WTC11 (cell line): ENCODE results near the gene SLC17A5. TPM values are rescaled to one million over a fixed set of nuclear protein-coding genes. Genes with fewer than 3 reads are reported as not detected.
"Not testable (repeated sequence)": the region's sequence is repeated elsewhere in the genome, so short reads cannot be mapped to it uniquely, and the experiment has no call there.

Experiments used
- ATAC-seq: fragments of 200-7000 bp; cut with Tn5 transposase; 2 replicates; pipeline ENCODE4 v1.10.0; 2021; ENCODE audit warnings: mild to moderate bottlenecking, moderate library complexity
- CTCF ChIA-PET: fragments of 300-600 bp; sonication (Branson Sonifier 250); formaldehyde crosslinking; loops from one replicate; lab custom pipeline; 2021; ENCODE audit warnings: antibody characterized with exemption; lab: Charles Lee
- POLR2A ChIA-PET: fragments of 350-600 bp; sonication (Branson Sonifier 250); formaldehyde crosslinking; loops from one replicate; lab custom pipeline; 2021; ENCODE audit warnings: antibody characterized with exemption; lab: Charles Lee
- DNase-seq: peaks from one replicate; pipeline ENCODE4 v3.0.0; 2021; ENCODE audit warnings: low spot score
- H3K27ac Mint-ChIP-seq: 2 replicates; pipeline ENCODE4 v1.8.0; 2021; ENCODE audit warnings: mixed read lengths
- H3K27me3 Mint-ChIP-seq: 2 replicates; pipeline ENCODE4 v1.8.0; 2021; ENCODE audit warnings: low read depth, mild to moderate bottlenecking, moderate library complexity, mixed read lengths
- H3K36me3 Mint-ChIP-seq: 2 replicates; pipeline ENCODE4 v1.8.0; 2021; ENCODE audit warnings: mixed read lengths
- H3K4me1 Mint-ChIP-seq: 2 replicates; pipeline ENCODE4 v1.8.0; 2022; ENCODE audit warnings: mixed read lengths
- H3K4me3 Mint-ChIP-seq: 2 replicates; pipeline ENCODE4 v1.8.0; 2021; ENCODE audit warnings: mild to moderate bottlenecking, moderate library complexity, mixed read lengths
- H3K9me3 Mint-ChIP-seq: 2 replicates; pipeline ENCODE4 v1.8.0; 2021; ENCODE audit warnings: mixed read lengths
- ATF1 ChIP-seq: sonication (generic); formaldehyde crosslinking; IDR thresholded peaks from 2 replicates; pipeline ENCODE4 v1.8.1; 2023; ENCODE audit warnings: mild to moderate bottlenecking, moderate library complexity, missing genetic modification reagents
- CBFB ChIP-seq: sonication (generic); formaldehyde crosslinking; IDR thresholded peaks from 2 replicates; pipeline ENCODE4 v1.8.1; 2022; ENCODE audit warnings: mild to moderate bottlenecking, low read depth, missing genetic modification reagents
- ELF4 ChIP-seq: sonication (generic); formaldehyde crosslinking; IDR thresholded peaks from 2 replicates; pipeline ENCODE4 v1.8.1; 2022; ENCODE audit warnings: low read depth, mild to moderate bottlenecking, moderate library complexity, missing genetic modification reagents
- MXD4 ChIP-seq: fragments of 250-450 bp; sonication (Bioruptor Pico); IDR thresholded peaks from 2 replicates; pipeline ENCODE4 v1.8.0; 2021; ENCODE audit warnings: mild to moderate bottlenecking, moderate library complexity, borderline replicate concordance
- NFYB ChIP-seq: sonication (generic); formaldehyde crosslinking; conservative IDR thresholded peaks from 2 replicates; pipeline ENCODE4 v1.8.0; 2022; ENCODE audit warnings: low read depth, missing genetic modification reagents
- NR3C1 ChIP-seq: sonication (generic); formaldehyde crosslinking; conservative IDR thresholded peaks from 2 replicates; pipeline ENCODE4 v1.8.1; 2023; ENCODE audit warnings: low read depth, mild to moderate bottlenecking, missing genetic modification reagents
- ZBTB21 ChIP-seq: sonication (generic); formaldehyde crosslinking; IDR thresholded peaks from 2 replicates; pipeline ENCODE4 v1.8.1; 2023; ENCODE audit warnings: mild to moderate bottlenecking, missing genetic modification reagents, borderline replicate concordance
- ZNF219 ChIP-seq: sonication (generic); formaldehyde crosslinking; IDR thresholded peaks from 2 replicates; pipeline ENCODE4 v1.8.0; 2023; ENCODE audit warnings: missing genetic modification reagents, mild to moderate bottlenecking, borderline replicate concordance
- ZNF317 ChIP-seq: sonication (generic); formaldehyde crosslinking; IDR thresholded peaks from 2 replicates; pipeline ENCODE4 v1.8.1; 2023; ENCODE audit warnings: low read depth, mild to moderate bottlenecking, moderate library complexity, missing genetic modification reagents, borderline replicate concordance
- ZNF671 ChIP-seq: fragments of 250-450 bp; sonication (Bioruptor Pico); IDR thresholded peaks from 2 replicates; pipeline ENCODE4 v1.8.0; 2021; ENCODE audit warnings: mild to moderate bottlenecking
- total RNA-seq: library from RNA; stranded (reverse); gene quantifications from 3 replicates; pipeline ENCODE4 v1.2.3, GENCODE V29; 2021
- TF ChIP-seq, protein P1 (sequence below): sonication (generic); formaldehyde crosslinking; IDR thresholded peaks from 2 replicates; pipeline ENCODE4 v1.8.1; 2023; ENCODE audit warnings: mild to moderate bottlenecking, missing genetic modification reagents
- TF ChIP-seq, protein P2 (sequence below): sonication (generic); formaldehyde crosslinking; IDR thresholded peaks from 2 replicates; pipeline ENCODE4 v1.8.0; 2022; ENCODE audit warnings: mild to moderate bottlenecking, missing genetic modification reagents
- TF ChIP-seq, protein P3 (sequence below): fragments of 250-450 bp; sonication (Bioruptor Pico); IDR thresholded peaks from 2 replicates; pipeline ENCODE4 v2.1.2; 2022; ENCODE audit warnings: mild to moderate bottlenecking, moderate library complexity
- TF ChIP-seq, protein P4 (sequence below): sonication (generic); formaldehyde crosslinking; IDR thresholded peaks from 2 replicates; pipeline ENCODE4 v1.8.1; 2022; ENCODE audit warnings: missing genetic modification reagents, borderline replicate concordance
- TF ChIP-seq, protein P5 (sequence below): sonication (generic); formaldehyde crosslinking; IDR thresholded peaks from 2 replicates; pipeline ENCODE4 v1.8.0; 2023; ENCODE audit warnings: missing genetic modification reagents, mild to moderate bottlenecking, borderline replicate concordance
- TF ChIP-seq, protein P6 (sequence below): fragments of 250-450 bp; sonication (Bioruptor Pico); conservative IDR thresholded peaks from 2 replicates; pipeline ENCODE4 v1.9.0; 2021; ENCODE audit warnings: mild to moderate bottlenecking
- TF ChIP-seq, protein P7 (sequence below): sonication (generic); formaldehyde crosslinking; IDR thresholded peaks from 2 replicates; pipeline ENCODE4 v1.8.1; 2022; ENCODE audit warnings: low read depth, mild to moderate bottlenecking, moderate library complexity, missing genetic modification reagents, borderline replicate concordance

Gene SLC17A5
- total RNA-seq, 1 experiment from 2014 or later: 9.3 TPM

DNA sequence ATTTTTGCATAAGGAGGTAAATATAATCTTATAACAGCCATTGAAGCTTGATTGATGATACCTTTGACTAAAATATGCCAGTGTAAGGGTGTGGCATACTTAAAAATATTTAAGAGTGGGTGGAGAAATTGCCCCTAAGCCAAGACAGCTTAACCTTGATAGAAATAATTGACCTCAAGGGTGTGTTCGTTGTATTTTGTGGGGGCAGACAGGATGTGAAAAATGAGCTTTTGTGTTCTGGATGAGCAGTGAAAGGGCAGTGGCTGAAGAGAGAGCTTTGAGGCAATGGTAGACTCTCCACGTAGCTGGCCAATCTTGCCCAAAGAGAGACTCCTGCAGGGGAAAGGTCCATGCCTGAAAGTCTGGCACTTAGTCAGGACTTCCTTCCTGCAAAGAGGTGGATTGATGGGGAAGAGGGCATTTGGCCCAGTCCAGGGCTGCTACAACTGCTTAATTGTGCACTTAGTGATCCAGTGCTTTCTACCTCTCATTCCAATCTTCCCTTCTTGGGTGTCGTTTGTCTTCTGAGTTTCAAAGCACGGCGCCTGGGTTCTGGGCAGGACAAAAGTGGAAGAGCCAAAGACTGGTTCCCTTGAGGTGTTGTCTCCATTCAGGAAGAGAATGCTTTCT is 26.6 kb upstream of the SLC17A5 start (continued):
- TF ChIP-seq NR3C1 (no peak), ATF1 (CRISPR knock-in tag) (no peak), ELF4 (CRISPR knock-in tag) (no peak), CBFB (no peak), ZNF219 (CRISPR knock-in tag) (no peak), NFYB (CRISPR knock-in tag) (no peak)
- TF ChIP-seq, protein P1, sequence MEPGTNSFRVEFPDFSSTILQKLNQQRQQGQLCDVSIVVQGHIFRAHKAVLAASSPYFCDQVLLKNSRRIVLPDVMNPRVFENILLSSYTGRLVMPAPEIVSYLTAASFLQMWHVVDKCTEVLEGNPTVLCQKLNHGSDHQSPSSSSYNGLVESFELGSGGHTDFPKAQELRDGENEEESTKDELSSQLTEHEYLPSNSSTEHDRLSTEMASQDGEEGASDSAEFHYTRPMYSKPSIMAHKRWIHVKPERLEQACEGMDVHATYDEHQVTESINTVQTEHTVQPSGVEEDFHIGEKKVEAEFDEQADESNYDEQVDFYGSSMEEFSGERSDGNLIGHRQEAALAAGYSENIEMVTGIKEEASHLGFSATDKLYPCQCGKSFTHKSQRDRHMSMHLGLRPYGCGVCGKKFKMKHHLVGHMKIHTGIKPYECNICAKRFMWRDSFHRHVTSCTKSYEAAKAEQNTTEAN: no peak
- TF ChIP-seq, protein P2, sequence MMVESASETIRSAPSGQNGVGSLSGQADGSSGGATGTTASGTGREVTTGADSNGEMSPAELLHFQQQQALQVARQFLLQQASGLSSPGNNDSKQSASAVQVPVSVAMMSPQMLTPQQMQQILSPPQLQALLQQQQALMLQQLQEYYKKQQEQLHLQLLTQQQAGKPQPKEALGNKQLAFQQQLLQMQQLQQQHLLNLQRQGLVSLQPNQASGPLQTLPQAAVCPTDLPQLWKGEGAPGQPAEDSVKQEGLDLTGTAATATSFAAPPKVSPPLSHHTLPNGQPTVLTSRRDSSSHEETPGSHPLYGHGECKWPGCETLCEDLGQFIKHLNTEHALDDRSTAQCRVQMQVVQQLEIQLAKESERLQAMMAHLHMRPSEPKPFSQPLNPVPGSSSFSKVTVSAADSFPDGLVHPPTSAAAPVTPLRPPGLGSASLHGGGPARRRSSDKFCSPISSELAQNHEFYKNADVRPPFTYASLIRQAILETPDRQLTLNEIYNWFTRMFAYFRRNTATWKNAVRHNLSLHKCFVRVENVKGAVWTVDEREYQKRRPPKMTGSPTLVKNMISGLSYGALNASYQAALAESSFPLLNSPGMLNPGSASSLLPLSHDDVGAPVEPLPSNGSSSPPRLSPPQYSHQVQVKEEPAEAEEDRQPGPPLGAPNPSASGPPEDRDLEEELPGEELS (CRISPR knock-in tag): no peak

DNA sequence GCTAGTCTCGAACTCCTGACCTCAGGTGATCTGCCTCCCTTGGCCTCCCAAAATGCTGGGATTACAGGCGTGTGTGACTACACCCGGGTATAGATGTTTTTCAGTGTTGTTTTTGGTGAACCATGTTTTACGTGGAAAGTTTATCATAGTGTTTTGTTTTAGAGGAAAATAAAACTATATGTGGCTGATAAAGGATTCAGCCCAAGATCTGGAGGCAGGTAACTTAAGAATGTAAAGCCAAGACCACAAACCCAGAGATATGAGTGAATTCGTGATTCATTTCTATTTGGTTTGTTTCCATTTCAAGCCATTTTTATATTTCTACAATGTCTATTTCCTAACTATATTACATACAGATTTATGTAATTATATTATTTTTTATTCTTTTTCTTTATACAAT is 26.1 kb upstream of the SLC17A5 start:
- CTCF ChIA-PET, H3K27me3 Mint-ChIP-seq, POLR2A ChIA-PET, H3K4me1 Mint-ChIP-seq, ATAC-seq, DNase-seq, H3K27ac Mint-ChIP-seq, H3K4me3 Mint-ChIP-seq: not testable (repeated sequence)
- Mint-ChIP-seq H3K9me3 (peaks cover 34% of the 10 kb centered on the region), H3K36me3 (peaks cover 20% of the 10 kb centered on the region)

DNA sequence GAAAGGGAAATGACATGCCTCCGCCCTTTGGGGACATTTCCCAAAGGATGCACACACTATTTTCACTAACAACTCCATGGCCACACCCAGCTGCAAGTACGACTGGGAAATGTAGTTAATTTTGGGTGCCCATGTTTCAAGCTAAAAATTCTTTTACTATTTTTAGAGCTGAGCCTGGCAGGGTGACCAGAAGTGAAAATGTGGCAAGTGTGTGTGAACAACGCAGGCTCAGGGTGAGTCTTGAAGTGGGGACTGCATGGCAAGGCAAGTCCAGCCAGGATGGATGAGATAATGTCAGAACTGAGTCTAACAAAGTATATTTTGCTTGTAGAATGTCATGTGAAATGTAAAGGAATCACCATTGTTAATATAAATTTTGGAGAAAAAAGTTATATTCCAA is 25.2 kb upstream of the SLC17A5 start:
- Mint-ChIP-seq H3K27ac (no peak overlapping the region), H3K4me3 (no peak overlapping the region), H3K27me3 (peaks cover 8% of the 10 kb centered on the region; the same call in 1 of the 2 replicates), H3K4me1 (no peaks in the 10 kb centered on the region), H3K9me3 (peaks cover 27% of the 10 kb centered on the region), H3K36me3 (peaks cover 18% of the 10 kb centered on the region)
- DNase-seq (no peak), ATAC-seq (no peak)
- ChIA-PET POLR2A (no interaction called here), CTCF (no interaction called here)
- TF ChIP-seq, protein P3, sequence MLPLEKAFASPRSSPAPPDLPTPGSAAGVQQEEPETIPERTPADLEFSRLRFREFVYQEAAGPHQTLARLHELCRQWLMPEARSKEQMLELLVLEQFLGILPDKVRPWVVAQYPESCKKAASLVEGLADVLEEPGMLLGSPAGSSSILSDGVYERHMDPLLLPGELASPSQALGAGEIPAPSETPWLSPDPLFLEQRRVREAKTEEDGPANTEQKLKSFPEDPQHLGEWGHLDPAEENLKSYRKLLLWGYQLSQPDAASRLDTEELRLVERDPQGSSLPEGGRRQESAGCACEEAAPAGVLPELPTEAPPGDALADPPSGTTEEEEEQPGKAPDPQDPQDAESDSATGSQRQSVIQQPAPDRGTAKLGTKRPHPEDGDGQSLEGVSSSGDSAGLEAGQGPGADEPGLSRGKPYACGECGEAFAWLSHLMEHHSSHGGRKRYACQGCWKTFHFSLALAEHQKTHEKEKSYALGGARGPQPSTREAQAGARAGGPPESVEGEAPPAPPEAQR: no peak
- TF ChIP-seq ZBTB21 (no peak), ZNF671 (CRISPR knock-in tag) (no peak), CBFB (no peak), MXD4 (CRISPR knock-in tag) (no peak), ZNF317 (CRISPR knock-in tag) (no peak)
- TF ChIP-seq, protein P4, sequence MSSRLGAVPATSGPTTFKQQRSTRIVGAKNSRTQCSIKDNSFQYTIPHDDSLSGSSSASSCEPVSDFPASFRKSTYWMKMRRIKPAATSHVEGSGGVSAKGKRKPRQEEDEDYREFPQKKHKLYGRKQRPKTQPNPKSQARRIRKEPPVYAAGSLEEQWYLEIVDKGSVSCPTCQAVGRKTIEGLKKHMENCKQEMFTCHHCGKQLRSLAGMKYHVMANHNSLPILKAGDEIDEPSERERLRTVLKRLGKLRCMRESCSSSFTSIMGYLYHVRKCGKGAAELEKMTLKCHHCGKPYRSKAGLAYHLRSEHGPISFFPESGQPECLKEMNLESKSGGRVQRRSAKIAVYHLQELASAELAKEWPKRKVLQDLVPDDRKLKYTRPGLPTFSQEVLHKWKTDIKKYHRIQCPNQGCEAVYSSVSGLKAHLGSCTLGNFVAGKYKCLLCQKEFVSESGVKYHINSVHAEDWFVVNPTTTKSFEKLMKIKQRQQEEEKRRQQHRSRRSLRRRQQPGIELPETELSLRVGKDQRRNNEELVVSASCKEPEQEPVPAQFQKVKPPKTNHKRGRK: no peak
- TF ChIP-seq, protein P5, sequence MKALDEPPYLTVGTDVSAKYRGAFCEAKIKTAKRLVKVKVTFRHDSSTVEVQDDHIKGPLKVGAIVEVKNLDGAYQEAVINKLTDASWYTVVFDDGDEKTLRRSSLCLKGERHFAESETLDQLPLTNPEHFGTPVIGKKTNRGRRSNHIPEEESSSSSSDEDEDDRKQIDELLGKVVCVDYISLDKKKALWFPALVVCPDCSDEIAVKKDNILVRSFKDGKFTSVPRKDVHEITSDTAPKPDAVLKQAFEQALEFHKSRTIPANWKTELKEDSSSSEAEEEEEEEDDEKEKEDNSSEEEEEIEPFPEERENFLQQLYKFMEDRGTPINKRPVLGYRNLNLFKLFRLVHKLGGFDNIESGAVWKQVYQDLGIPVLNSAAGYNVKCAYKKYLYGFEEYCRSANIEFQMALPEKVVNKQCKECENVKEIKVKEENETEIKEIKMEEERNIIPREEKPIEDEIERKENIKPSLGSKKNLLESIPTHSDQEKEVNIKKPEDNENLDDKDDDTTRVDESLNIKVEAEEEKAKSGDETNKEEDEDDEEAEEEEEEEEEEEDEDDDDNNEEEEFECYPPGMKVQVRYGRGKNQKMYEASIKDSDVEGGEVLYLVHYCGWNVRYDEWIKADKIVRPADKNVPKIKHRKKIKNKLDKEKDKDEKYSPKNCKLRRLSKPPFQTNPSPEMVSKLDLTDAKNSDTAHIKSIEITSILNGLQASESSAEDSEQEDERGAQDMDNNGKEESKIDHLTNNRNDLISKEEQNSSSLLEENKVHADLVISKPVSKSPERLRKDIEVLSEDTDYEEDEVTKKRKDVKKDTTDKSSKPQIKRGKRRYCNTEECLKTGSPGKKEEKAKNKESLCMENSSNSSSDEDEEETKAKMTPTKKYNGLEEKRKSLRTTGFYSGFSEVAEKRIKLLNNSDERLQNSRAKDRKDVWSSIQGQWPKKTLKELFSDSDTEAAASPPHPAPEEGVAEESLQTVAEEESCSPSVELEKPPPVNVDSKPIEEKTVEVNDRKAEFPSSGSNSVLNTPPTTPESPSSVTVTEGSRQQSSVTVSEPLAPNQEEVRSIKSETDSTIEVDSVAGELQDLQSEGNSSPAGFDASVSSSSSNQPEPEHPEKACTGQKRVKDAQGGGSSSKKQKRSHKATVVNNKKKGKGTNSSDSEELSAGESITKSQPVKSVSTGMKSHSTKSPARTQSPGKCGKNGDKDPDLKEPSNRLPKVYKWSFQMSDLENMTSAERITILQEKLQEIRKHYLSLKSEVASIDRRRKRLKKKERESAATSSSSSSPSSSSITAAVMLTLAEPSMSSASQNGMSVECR: no peak
- TF ChIP-seq, protein P6, sequence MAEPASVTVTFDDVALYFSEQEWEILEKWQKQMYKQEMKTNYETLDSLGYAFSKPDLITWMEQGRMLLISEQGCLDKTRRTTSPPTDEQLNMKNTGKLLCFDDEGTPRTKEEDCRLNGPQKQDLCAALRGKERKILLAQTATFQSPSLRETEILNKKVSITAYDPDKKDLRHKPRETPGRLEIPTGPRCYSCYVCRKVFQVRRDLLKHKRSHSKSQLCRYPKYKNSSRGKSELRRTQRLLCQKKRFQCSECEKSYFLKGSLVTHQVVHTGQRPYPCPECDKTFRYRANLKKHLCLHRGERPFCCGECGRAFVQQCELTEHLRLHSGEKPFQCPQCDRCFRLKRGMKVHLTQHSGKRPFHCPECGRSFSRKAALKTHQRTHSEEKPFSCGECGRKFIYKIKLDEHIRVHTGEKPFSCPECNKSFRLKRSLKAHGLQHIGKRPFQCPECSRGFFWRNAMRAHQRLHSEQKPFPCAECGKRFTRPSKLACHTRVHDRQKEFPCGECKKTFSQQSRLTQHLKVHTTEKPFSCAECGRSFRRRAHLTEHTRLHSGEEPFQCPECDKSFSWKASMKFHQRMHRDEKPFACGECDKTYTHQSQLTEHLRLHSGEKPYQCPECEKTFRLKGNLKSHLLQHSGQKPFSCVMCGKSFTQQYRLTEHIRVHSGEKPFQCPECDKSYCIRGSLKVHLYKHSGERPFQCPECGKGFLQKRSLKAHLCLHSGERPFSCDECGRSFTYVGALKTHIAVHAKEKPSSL: no peak
- TF ChIP-seq, protein P7, sequence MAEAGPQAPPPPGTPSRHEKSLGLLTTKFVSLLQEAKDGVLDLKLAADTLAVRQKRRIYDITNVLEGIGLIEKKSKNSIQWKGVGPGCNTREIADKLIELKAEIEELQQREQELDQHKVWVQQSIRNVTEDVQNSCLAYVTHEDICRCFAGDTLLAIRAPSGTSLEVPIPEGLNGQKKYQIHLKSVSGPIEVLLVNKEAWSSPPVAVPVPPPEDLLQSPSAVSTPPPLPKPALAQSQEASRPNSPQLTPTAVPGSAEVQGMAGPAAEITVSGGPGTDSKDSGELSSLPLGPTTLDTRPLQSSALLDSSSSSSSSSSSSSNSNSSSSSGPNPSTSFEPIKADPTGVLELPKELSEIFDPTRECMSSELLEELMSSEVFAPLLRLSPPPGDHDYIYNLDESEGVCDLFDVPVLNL: no peak
